PC-3 (cell line): ENCODE measurements around the gene PTPRB.
"Not testable (repeated sequence)": the region's sequence is repeated elsewhere in the genome, so short reads cannot be mapped to it uniquely, and the experiment has no call there.

Source experiments
- CTCF ChIP-seq: fragments of 300-600 bp; sonication (generic); conservative IDR thresholded peaks from 2 replicates; pipeline ENCODE4 v1.5.1; 2017; ENCODE audit warnings: antibody characterized with exemption, low read depth, mild to moderate bottlenecking, low read length
- EZH2 ChIP-seq: fragments of 300-600 bp; sonication (generic); IDR thresholded peaks from one replicate; pipeline ENCODE4 v1.6.1; 2017; ENCODE audit warnings: antibody characterized with exemption, mild to moderate bottlenecking, low read length; ENCODE audit not compliant: unreplicated experiment
- EZH2phosphoT487 ChIP-seq: fragments of 300-600 bp; sonication (generic); IDR thresholded peaks from 2 replicates; pipeline ENCODE4 v1.6.1; 2018; ENCODE audit warnings: mild to moderate bottlenecking, antibody characterized with exemption, low read length, borderline replicate concordance

- TF ChIP-seq CTCF, EZH2, EZH2phosphoT487: not testable (repeated sequence)
Measured at GRCh38 chr12:70490928-70491327, 146.3 kb downstream of the PTPRB start.
